NCI-H748 treated with DMSO at 0.1 percent for 48 hours (cell line): ENCODE data around the gene NPFFR1.
"Not testable (repeated sequence)": the region's sequence is repeated elsewhere in the genome, so short reads cannot be mapped to it uniquely, and the experiment has no call there.

Source experiments
- DNase-seq: peaks from one replicate; lab custom pipeline; 2025; lab: John Stamatoyannopoulos, UW

NPFFR1 gene

GRCh38 chr10:70255329-70256299, 28.2 kb downstream of the NPFFR1 start:
- DNase-seq: no peak

- no peak for DNase-seq
Observed at GRCh38 chr10:70254778-70255328, 29.0 kb downstream of the NPFFR1 start.

GRCh38 chr10:70253878-70254765, 29.7 kb downstream of the NPFFR1 start:
- no peak for DNase-seq

GRCh38 chr10:70250961-70251680, 32.7 kb downstream of the NPFFR1 start:
- DNase-seq: no peak

GRCh38 chr10:70247360-70247759, 36.4 kb downstream of the NPFFR1 start:
- DNase-seq: peak; percentile 28

GRCh38 chr10:70241081-70241480, 42.7 kb downstream of the NPFFR1 start:
- no peak for DNase-seq

- DNase-seq: not testable (repeated sequence)
Observed at GRCh38 chr10:70239986-70240385, 43.8 kb downstream of the NPFFR1 start.

- not testable (repeated sequence) for DNase-seq
Observed at GRCh38 chr10:70239077-70239976, 44.5 kb downstream of the NPFFR1 start.

GRCh38 chr10:70237958-70238536, 45.8 kb downstream of the NPFFR1 start:
- not testable (repeated sequence) for DNase-seq

- DNase-seq: no peak
Observed at GRCh38 chr10:70234668-70235447, 48.9 kb downstream of the NPFFR1 start.

GRCh38 chr10:70233939-70234300, 49.9 kb downstream of the NPFFR1 start:
- DNase-seq: no peak

GRCh38 chr10:70233109-70233938, 50.5 kb downstream of the NPFFR1 start, which contains the start of gene PPA1:
PPA1 (minus strand) TSS chr10:70233429; CDS start chr10:70233327, 102 bp downstream.
- peak; percentile 74 for DNase-seq

GRCh38 chr10:70232859-70233108, 51.0 kb downstream of the NPFFR1 start:
- DNase-seq: no peak

GRCh38 chr10:70232155-70232858, 51.5 kb downstream of the NPFFR1 start:
- DNase-seq: no peak

GRCh38 chr10:70228491-70228890, 55.3 kb downstream of the NPFFR1 start:
- DNase-seq: no peak

GRCh38 chr10:70227548-70228320, 56.1 kb downstream of the NPFFR1 start:
- DNase-seq: no peak

GRCh38 chr10:70223728-70224127, 60.1 kb downstream of the NPFFR1 start:
- no peak for DNase-seq
